ENCODE results near the gene LIPE.

The LIPE gene

GRCh38 chr19:42412661-42413076 lies 14.5 kb downstream of the LIPE start:
- DNase-seq (ENCODE audit: low read depth in 2 of 3, low spot score in 2 of 3), result no peak

DNA sequence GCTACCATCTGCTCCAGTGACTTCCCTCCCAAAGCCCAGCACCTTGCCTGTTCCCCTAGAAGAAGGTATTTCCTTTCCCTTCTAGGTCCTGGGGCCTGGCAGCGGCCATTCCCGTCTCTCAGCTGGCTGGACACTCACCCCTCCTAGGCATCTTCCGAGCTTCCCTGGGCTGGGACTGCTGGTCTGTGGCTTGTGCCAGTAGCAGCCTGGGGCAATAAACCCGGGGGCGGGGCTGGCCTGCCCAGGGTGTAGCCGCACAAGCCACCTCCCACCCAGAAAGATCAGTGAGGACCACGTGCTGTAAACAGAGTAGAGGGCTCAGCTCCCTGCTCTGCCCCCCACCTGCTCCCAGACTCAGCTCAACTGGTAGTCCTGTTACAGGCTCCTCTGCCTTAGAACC lies 15.0 kb downstream of the LIPE start:
- DNase-seq (ENCODE audit: low read depth in 2 of 3, low spot score in 2 of 3), result no peak

DNA sequence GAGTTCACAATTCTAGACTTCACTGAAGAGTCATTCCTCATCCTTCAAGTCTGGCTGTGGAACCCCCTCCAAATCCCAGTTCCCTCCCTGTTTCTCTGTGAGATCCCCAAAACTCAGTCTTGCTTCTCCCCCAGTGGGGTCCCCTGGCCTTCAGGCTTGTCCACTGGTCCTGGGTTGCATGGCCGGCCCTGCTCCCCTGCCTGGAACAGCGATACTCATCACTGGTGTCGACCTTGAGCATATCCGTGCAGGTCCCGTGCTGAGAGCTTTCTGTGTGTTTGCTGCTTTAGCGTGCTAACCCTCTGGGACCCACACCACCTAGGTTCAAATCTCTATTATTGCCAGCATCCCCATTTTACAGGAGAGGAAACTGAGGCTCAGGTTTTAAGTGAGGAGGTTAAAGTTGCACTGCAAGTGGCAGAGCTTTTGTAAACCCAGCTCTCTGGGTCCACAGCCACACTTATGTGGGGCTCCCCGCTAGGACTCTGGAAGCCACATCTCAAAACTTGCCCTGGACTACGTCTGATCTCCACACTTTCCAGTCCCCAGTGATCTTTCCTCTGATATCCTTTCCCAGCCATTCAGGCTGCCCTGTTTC lies 15.5 kb downstream of the LIPE start:
- no peak for DNase-seq (ENCODE audit: low read depth in 2 of 3, low spot score in 2 of 3)

GRCh38 chr19:42410371-42410770 lies 16.8 kb downstream of the LIPE start:
- no peak for DNase-seq (ENCODE audit: low read depth in 2 of 3, low spot score in 2 of 3)

DNA sequence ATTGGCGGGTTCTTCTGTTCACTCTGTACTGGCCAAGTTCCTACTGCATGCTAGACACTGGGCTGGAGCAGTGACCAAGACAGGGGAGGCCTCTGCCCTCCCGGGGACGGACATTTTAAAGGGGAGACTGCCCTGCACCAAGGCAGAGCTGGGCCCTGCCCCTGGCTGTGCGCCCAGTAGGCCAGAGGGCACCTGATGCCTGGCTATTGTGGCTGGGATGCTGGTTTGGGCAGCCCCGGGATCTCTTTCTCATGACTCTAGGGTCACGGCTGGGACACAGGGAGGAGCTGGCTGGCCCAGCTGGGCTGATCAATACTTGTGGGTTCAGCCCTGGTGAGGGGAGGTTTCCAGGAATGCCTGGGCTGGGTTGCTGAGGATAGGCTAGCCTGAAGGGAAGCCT lies 17.7 kb downstream of the LIPE start:
- no peak for DNase-seq (ENCODE audit: low read depth in 2 of 3, low spot score in 2 of 3)

DNA sequence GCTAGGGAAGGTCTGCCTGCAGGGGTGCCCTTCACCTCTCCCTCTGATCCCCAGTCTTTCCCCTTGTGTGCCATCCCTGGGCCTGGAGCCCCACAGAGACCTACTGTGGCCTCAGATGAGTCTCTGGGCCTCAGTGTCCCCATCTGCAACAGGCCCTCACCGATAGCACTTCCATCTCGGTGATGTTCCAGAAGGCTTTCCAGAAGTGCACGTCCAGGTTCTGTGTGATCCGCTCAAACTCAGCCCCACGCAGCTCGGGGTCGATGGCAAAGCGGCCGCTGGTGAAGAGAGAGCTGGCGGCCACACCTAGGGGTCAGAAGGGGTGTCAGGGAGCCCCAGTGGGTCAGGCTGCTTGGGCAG lies 19.4 kb downstream of the LIPE start:
- no peak for DNase-seq (ENCODE audit: low read depth in 2 of 3, low spot score in 2 of 3)

DNA sequence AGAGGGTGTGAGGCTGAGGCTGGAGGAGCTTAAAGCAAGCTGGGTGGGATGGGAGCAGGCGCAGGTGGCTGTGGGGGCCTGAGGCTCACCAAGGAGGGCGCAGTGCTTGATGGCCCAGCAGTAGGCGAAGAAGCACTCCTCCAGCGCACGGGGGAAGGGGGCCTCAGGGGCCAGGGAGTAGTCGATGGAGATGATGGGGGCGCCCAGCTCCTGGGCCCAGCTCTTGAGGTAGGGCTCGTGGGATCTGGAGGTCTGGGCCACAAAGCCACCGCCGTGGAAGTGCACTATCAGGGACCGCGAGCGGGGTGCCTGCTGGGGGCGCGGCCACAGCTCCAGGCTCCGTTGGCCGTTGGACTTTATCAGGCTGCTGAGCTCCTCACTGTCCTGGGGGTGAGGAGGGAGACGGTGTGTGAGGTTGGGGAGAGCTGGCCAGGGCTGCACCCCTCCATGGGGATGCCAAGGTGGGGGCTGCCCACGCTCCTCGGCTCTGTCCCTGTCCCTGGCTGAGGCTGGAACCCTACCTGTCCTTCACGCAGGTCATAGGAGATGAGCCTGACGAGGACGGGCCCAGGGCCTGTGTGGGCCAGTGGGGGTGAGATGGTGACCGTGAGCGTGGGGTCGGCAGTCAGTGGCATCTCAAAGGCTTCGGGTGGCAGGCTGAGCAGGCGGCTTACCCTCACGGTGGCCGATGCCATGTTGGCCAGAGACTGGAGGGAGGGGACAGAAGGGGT lies 19.9 kb downstream of the LIPE start:
- no peak for DNase-seq (ENCODE audit: low read depth in 2 of 3, low spot score in 2 of 3)

DNA sequence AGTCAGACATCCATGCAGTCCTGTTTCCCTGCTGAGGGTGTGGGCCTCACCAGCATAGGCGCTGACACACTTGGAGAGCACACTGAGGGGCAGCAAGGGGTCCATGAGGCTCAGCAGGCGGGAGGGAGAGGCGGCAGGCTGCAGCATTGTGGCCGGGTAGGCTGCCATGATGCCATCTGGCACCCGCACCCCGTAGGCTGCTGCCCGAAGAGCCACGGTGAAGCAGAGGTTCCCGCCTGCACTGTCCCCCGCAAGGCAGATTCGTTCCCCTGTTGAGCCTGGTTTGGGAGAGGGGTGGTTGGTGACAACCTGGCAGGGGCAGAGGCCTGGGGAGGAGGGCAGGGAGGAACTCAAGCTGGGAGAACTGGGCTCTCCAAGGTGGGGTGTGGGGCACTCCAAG lies 21.1 kb downstream of the LIPE start:
- DNase-seq (ENCODE audit: low read depth in 2 of 3, low spot score in 2 of 3), result no peak

DNA sequence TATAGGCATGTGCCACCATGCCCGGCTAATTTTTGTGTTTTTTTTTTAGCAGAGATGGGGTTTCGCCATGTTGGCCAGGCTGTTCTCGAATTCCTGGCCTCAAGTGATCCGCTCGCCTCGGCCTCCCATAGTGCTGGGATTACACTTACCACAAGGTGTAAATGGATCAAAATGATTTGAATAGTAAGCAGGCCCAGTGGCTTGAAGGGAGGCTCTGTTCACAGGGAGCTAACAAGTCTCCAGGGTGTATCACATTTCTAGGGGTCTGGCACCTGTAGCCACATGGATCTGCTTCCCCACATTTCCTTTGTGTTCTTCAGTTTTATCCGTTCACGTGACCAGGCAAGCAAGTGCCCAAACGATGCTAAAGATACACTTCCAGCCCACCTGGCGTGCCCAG lies 23.6 kb downstream of the LIPE start:
- no peak for DNase-seq (ENCODE audit: low read depth in 2 of 3, low spot score in 2 of 3)

DNA sequence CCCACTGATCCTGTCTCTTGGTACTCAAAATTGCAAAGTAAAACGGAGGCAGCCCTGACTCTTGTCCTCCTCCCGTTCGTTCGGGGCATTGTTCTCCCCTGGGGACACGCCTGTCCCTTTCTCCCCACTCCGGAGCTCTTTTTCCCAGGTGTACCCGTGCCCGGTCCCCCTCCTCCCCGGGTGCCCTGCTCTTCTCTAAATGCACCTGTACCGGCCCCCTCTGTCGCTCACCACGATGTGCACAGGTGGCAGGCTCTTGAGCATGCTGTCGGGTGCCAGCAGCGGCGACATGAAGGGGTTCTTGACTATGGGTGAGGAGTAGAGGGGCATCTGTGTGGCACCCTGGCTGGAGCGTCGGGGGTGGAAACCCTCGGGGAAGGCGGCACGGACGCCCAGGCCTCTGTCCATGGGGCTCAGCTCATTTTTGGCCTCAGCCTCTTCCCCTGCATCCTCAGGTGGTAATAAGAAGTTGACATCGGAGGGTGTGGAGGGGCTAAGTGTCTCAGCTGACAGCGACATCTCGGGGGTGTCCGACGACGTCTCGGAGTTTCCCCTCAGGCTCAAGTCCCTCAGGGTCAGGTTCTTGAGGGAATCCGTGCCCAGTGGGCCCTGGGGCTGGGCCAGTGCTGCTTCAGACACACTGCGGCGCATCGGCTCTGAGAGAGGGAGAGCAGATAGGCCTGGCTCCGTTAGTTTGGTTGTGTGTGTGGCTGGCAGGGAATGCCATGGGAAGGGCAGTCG lies 24.6 kb downstream of the LIPE start:
- no peak for DNase-seq (ENCODE audit: low read depth in 2 of 3, low spot score in 2 of 3)

GRCh38 chr19:42401365-42402303 lies 25.6 kb downstream of the LIPE start:
- peak in 2 of 3 experiments; percentile 66 to 68 for DNase-seq (ENCODE audit: low read depth in 2 of 3, low spot score in 2 of 3)

DNA sequence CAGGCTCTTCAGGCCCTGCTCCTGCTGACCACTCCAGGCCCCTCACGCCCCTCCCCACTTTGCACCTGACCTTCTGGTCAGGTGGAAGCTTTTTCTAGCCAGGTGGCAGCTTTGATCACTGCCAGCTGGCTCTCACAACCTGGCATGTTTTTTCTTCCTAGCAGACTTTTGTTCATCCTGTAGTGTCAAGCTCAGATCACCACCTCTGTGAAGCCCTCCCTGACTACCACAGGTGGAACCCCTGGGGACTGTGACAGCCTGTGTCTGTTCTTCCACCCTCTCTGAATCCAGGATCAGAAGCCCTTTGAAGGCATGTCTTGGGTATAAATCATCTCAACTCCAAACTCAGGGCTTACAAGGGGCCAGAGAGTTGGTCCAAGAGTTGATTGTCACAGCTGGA lies 26.8 kb downstream of the LIPE start:
- no peak for DNase-seq (ENCODE audit: low read depth in 2 of 3, low spot score in 2 of 3)

- no peak for DNase-seq (ENCODE audit: low read depth in 2 of 3, low spot score in 2 of 3)
Measured at GRCh38 chr19:42397263-42398166, 29.7 kb downstream of the LIPE start.

- DNase-seq (ENCODE audit: low read depth in 2 of 3, low spot score in 2 of 3), result peak; percentile 89 to 97 (median 95)
Measured at GRCh38 chr19:42396381-42397262, 30.6 kb downstream of the LIPE start.

DNA sequence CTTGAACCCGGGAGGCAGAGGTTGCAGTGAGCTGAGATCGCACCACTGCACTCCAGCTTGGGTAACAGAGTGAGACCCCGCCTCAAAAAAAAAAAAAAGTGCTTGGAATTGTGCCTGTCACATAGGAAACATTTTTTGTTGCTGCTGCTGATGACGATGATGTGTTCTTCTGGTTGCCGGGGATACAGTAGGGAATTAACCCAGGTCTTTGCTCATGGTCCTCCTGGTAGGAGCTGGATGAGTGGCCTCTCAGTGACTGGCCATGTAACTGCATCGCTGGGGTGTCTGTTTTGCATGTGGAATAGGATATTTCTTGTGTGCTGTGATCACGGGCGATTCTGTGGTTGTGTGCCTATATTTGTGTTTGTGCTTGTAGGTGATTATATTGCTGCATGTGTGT lies 32.4 kb downstream of the LIPE start:
- no peak for DNase-seq (ENCODE audit: low read depth in 2 of 3, low spot score in 2 of 3)

GRCh38 chr19:42392165-42392564 lies 35.0 kb downstream of the LIPE start:
- no peak for DNase-seq (ENCODE audit: low read depth in 2 of 3, low spot score in 2 of 3)

DNA sequence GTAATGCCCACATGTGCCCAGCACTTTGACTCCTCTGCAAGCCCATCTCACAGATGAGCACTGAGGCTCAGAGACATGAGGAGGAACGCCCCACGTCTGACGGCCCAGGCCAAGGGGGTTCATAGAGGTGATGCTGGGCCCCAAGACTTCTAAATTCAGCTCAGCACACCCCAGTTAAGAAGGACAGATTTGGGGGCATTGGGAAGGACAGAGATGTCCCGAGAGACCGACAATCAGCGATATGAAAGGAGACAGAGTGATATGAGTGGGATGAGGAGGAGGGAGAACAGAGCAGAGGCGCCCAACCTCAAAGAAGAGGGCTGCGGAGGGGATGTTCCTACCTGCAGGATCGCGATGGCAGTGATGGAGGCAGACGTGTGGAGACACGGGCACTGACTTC lies 37.3 kb downstream of the LIPE start, which contains the start of gene CNFN:
Gene CNFN (minus strand): TSS at position 399 of the 400 bp plus-strand sequence. CDS start 1,260 bp downstream, outside the sequence.
- DNase-seq (ENCODE audit: low read depth in 2 of 3, low spot score in 2 of 3), result no peak

DNA sequence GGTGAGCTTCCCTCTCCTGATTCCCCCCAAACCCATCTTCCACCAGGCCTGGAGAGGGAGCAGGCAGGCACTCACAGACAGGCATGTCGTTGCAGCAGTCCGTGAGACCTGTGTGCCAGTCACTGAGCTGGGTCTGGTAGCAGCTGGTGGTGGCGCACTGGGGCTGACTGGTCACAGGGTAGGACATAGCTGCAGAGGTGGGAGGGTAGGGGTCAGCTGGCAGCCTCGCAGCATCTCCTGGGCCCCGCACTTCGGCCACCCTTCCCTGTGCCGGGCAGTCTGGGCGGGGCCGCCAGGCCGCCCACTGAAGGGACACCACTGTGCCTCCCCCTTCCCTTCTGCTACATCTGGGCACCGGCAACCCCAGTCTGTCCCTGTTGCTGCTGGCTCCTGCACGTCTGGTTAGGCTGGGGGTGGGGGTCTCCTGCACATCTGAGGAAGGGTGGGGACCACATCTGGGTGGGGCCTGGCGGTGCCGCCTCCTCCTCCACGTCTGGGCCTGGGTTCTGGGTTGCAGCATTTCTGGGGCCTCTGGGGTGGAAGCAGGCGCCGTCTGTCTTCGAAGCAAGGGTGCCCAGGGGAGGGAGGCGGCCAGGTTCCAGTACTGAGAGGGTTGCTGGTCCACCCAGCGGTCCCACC lies 38.2 kb downstream of the LIPE start:
- DNase-seq (ENCODE audit: low read depth in 2 of 3, low spot score in 2 of 3), result no peak
